MM.1S (cell line): ENCODE data around the gene PMPCA.

ENCODE experiments used
- CTCF ChIP-seq: fragments of 300-600 bp; sonication (generic); IDR thresholded peaks from 2 replicates; pipeline ENCODE4 v1.5.1; 2016; ENCODE audit warnings: antibody characterized with exemption, low read length, mixed read lengths
- EZH2 ChIP-seq: fragments of 300-600 bp; sonication (generic); optimal IDR thresholded peaks from 2 replicates; pipeline ENCODE3; 2017; ENCODE audit warnings: low read depth, mild to moderate bottlenecking, antibody characterized with exemption, low read length, mixed read lengths
- EZH2phosphoT487 ChIP-seq: fragments of 300-600 bp; sonication (generic); IDR thresholded peaks from 2 replicates; pipeline ENCODE4 v1.6.1; 2018; ENCODE audit warnings: antibody characterized with exemption, low read length

- TF ChIP-seq CTCF, result no peak
- TF ChIP-seq EZH2phosphoT487, result no peak
- TF ChIP-seq EZH2, result no peak
These were observed 57.3 kb downstream of the PMPCA start for GRCh38 chr9:136467766-136468165.
